Stimulated activated CD4-positive, alpha-beta T cell treated with anti-CD3 and anti-CD28 coated beads, Interleukin-1b, Interleukin-23, amount 100 ng/mL, for 24 hours (primary cell): ENCODE results near the gene KRTAP2-3.
"Not testable (repeated sequence)": the region's sequence is repeated elsewhere in the genome, so short reads cannot be mapped to it uniquely, and the experiment has no call there.

ENCODE experiments used
- DNase-seq, 4 experiments: peaks; one replicate each; pipeline ENCODE4 v3.0.0-alpha.2; 2020; ENCODE audit warnings: low read depth in 4 of 4, low spot score in 1 of 4

KRTAP2-3 gene

DNA sequence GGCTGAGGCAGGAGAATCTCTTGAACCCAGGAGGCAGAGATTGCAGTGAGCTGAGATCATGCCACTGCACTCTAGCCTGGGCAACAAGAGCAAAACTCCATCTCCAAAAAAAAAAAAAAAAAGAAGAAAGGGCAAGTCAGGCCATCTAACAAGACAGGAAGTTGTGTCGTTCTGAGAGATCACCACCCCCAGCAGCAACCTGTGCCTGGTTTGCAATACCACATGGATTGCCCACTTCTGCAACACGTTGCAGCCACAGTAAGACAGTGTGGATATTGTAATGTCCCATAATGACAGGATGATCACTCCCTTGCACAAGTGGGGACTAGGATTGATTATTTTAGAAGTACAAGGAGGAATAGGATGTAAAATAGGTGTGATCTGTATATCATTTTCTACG lies 9.1 kb upstream of the KRTAP2-3 start:
- DNase-seq: no peak

DNA sequence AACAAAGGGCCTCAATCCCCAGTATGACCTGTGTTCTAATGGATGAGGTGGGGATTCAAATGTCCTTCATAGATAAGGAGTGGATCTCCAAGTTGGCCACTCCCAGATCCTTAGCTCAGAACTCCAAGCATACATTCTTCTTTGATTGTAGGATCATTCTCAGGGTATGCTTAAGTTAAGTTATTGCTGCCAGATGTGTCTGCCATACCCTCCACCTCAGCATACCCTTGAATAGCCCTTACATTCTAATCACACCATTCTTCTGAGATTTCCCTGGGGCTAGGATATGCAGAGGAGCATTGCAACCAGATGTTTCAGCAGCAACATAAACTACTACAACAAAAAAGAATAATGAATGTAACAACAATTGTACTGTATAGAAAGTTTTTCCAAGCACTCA lies 7.4 kb upstream of the KRTAP2-3 start:
- DNase-seq: no peak

DNA sequence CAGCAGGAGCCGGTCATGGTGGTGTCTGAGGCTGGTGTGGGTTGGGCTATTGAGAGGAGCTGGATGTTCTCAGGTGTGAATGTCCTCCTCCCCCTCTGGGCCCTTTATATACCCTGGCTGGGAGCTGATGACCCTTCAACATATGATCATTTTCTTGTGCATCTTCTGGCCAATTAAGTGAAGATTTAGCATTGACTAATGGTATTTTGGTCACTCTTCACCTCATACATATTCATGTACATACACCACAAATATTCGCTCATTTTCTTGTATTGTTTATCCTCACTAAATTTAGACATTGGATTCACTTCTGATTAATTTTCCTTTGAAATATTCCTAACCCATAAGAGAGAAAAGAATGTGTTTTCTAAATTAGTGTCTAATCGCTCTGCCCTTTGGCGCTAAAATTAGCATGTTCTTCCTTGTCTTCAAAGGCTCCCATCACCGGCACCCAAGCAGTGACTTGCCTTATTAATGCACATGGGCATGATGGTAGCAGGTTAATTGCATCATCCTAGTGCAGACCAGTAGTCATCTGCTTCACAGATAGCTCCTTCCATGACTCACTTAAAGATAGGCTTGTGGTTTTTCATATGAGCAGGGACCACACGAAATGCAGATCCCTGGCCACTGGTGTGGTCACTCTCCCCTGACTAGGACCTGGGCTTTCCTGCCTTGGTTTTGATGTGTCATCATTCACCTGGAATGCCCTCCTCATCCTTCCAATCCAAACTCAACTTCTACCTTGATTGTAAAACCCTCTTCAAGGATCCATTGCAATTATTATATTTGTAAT lies 6.1 kb upstream of the KRTAP2-3 start, which contains the start of gene KRTAP2-4:
KRTAP2-4 (minus strand) TSS at position 51 of the 796 bp plus-strand sequence; CDS start at position 17, 34 bp downstream.
- DNase-seq: no peak

- DNase-seq: not testable (repeated sequence)
Measured at GRCh38 chr17:41065016-41065689, 5.2 kb upstream of the KRTAP2-3 start.

DNA sequence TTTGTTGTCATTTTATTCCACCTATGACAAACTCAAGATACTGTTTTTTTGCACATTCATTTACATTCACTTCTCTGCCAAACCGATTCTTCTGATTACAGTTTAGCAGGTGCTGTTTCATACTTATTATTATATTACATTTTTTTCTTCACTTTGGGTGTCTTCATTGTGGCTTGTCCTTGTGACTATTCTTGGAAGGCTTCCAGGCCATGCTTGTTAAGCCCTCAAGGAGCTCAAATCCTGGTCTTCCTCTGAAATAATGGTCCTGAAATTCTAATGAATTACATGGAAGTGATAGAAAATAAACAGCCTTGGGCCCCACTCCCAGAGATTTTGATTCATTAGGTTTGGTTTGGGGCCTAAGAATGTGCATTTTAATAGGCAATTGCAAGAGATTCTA lies 4.4 kb upstream of the KRTAP2-3 start:
- no peak for DNase-seq

DNA sequence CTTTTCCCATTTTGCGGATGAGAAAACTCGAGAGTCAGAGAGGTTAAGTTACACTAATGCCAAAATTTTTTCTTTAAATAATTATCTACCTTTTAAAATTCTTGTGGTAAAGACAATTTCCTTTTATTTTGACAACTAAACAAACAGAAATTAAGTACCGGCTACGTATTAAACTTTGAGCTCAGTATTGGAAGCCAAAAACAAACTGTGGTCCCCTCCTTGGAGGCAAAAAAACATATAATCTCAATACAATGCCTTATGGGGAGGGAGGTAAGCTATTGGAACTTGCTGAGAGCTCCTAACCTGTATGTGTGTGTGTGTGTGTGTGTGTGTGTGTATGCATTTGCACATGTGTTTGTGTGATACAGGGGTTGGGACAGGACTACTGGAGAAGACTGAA lies 3.5 kb upstream of the KRTAP2-3 start:
- DNase-seq: no peak

GRCh38 chr17:41061964-41062363 lies 2.0 kb upstream of the KRTAP2-3 start:
- no peak for DNase-seq

- not testable (repeated sequence) for DNase-seq
Measured at GRCh38 chr17:41059276-41060051, 450 bp downstream of the KRTAP2-3 start.

GRCh38 chr17:41058741-41059140 lies 1.2 kb downstream of the KRTAP2-3 start:
- no peak for DNase-seq

- no peak for DNase-seq
Measured at GRCh38 chr17:41057547-41057946, 2.4 kb downstream of the KRTAP2-3 start.

GRCh38 chr17:41055130-41055529 lies 4.8 kb downstream of the KRTAP2-3 start, which contains the start of gene KRTAP2-2:
KRTAP2-2 (minus strand) TSS chr17:41055230; CDS start chr17:41055211, 19 bp downstream.
- not testable (repeated sequence) for DNase-seq

DNA sequence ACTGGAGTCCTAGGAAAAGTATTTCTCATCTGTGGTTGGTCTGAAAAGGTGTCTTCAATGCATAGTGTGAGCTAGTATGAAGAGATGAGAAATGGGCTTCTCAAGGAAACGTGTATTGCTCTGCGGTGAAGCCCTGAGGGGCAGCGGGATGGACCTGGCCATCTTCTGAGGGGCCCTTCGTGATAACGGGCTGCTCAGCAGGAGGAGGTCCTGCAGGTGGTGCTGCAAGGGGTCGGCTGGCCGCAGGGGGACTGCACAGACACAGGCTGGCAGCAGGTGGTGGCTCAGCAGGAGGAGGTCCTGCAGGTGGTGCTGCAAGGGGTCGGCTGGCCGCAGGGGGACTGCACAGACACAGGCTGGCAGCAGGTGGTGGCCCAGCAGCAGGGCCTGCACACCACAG lies 5.4 kb downstream of the KRTAP2-3 start:
- DNase-seq: not testable (repeated sequence)

GRCh38 chr17:41054025-41054424 lies 5.9 kb downstream of the KRTAP2-3 start:
- no peak for DNase-seq

GRCh38 chr17:41052566-41052965 lies 7.3 kb downstream of the KRTAP2-3 start:
- no peak for DNase-seq

DNA sequence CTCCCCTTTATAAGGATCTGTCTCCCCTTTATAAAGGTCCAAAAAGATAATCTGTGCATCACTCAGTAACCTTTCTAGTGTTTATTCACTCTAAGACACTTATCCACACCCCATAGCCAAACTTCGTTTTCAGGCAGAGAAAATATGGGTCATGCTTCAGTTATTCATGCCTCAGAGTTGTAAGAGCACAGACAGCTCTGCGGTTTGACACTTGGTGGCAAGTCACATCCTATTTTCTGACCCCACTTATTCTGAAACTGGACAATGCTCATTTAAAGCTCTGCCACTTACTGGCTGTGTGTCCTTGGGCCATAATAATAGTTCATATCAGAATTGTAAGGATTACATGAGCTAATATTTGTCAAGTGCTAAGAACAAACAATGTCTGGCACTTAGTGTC lies 10.8 kb downstream of the KRTAP2-3 start:
- no peak for DNase-seq

DNA sequence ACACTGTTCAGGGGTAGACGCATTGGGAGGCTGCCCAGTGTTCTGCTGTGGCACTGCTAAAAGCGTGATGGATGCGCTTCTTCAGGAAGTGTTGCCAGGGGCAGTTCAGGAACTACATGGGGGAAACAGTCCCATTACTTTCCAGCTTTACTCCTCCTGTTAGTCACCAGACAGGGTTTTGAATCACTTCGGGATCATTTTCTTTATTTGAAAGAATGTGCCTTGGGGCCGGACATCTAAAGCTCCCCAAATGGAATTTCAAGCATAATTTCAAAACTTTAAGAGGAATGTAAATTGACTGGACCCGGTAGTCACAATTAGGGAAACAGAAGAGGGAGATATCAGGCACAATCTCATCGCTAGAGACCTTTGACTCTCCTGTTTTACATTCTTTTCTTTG lies 11.5 kb downstream of the KRTAP2-3 start:
- no peak for DNase-seq

DNA sequence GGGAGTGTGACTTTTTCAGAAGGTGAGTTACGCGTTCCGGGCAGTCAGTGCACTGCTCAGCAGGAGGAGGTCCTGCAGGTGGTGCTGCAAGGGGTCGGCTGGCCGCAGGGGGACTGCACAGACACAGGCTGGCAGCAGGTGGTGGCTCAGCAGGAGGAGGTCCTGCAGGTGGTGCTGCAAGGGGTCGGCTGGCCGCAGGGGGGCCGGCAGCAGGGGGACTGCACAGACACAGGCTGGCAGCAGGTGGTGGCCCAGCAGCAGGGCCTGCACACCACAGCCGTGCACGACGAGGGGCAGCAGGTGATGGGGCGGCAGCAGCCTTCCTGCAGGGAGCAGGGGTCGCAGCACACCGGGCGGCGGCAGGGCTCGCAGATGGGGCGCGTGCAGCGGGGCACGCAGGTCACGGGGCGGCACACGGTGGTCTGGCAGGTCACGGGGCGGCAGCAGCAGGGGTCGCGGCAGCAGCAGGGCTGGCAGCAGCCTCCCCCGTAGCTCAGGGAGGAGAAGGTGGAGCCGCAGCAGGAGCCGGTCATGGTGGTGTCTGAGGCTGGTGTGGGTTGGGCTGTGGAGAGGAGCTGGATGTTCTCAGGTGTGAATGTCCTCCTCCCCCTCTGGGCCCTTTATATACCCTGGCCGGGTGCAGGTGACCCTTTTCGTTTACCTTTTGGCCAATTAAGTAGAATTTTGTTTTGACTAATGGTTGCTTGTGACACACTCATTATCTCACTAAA lies 13.0 kb downstream of the KRTAP2-3 start, which contains the start of gene KRTAP2-1:
KRTAP2-1 (minus strand) TSS at position 582 of the 731 bp plus-strand sequence; CDS start at position 533, 49 bp downstream.
- DNase-seq: not testable (repeated sequence)

- DNase-seq: no peak
Measured at GRCh38 chr17:41042953-41043352, 17.0 kb downstream of the KRTAP2-3 start.

DNA sequence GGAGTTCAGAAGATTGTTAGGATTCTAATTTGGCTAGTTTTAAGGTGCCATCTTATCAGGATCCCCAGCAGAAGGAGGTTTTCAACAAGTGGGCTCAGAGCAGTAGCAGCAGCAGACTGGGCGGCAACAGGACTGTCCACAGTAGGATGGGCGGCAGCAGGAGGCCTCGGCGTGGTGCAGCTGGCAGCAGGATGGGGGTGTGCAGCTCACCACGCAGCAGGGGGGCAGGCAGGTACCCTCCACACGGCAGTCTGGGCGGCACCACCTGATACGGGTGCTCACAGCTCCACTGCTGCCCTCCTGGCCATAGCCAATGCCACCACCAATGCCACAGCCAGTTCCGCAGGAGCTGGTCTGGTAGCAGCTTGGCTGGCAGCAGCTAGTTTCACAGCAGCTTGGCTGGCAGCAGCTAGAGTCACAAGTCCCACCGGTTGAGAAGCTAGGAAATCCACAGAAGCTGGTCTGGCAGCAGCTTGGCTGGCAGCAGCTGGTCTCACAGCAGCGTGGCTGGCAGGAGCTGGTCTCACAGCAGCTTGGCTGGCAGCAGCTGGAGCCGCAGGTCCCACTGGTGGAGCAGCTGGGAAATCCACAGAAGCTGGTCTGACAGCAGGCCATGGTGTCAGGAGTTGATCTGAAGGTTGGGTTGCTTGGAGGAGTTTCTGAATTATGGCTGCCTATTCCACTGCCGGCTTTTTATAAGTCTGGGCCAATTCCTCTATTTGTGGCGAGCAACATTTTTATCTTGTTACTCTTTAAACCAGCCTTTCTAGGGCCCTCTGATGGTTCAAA lies 18.9 kb downstream of the KRTAP2-3 start, which contains the start of gene KRTAP1-1:
KRTAP1-1 (minus strand) TSS at position 668 of the 789 bp plus-strand sequence; CDS start at position 615, 53 bp downstream.
- not testable (repeated sequence) for DNase-seq
